Germinal center (tissue), 1 donor: ENCODE data around the gene RBPJL.
A peak's percentile ranks its signal among the peaks of the same experiment; 100 is the strongest.

Source experiments
- DNase-seq: peaks from one replicate; pipeline ENCODE4 v3.0.0; 2012; ENCODE audit warnings: mixed read lengths, low spot score

RBPJL gene

GRCh38 chr20:45306431-45306982 lies at the start of gene RBPJL:
Gene RBPJL, plus strand, starts transcription at chr20:45306840. Its CDS starts 83 bp downstream, at chr20:45306923.
- peak; percentile 49 for DNase-seq

- no peak for DNase-seq
These were observed 49.5 kb upstream of the RBPJL start for GRCh38 chr20:45257161-45257560.

- no peak for DNase-seq
These were observed 48.9 kb upstream of the RBPJL start for GRCh38 chr20:45257711-45258110.

DNA sequence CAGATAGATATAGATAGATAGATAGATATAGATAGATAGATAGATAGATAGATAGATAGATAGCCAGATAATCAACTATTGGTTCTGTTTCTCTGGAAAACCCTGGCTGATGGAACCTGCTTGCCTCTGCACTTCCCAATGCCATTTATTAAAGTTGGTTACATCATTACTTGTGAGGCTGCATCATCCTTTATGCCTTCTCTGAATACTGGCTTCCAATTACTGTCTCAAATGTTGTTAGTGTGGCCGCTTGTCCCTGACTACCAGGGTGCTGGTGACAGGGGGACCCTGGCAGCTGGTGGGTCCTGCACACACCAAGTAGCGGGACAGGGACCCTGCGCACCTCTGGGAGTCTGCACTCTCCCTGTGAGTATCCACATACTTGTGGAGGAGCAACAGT lies 48.4 kb upstream of the RBPJL start:
- no peak for DNase-seq

- no peak for DNase-seq
These were observed 48.0 kb upstream of the RBPJL start for GRCh38 chr20:45258664-45259063.

DNA sequence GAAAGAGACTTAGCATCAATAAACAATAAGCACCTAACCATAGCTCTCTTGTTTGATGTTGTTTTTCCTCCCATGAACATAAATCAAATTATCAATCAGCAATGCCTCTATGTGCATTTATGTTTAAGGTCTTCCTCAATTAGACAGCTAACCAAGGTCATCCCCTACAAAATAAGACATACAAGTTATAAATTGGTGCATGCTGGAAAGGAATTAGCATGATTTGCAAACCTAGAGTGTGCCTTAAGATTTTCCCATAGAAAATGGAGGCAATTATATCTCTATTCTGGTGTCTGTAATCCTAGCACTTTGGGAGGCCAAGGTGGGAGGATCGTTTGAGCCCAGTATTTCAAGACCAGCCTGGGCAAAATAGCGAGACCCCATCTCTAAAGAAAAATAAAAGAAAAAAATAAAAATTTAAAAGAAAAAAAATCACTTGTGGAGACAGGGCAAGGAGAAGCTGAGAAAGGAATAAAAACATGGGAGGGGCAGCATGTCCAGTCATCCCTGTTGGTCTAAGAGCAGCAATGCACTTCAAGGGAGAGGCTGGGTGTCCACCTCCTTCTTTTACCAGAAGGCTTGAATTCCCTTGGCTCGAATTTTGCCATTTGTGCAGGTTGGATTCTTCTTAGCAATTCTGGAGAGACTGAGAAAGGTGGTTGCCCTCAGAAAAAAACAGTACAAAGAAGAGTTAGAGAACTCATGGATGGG lies 42.9 kb upstream of the RBPJL start:
- DNase-seq = no peak

DNA sequence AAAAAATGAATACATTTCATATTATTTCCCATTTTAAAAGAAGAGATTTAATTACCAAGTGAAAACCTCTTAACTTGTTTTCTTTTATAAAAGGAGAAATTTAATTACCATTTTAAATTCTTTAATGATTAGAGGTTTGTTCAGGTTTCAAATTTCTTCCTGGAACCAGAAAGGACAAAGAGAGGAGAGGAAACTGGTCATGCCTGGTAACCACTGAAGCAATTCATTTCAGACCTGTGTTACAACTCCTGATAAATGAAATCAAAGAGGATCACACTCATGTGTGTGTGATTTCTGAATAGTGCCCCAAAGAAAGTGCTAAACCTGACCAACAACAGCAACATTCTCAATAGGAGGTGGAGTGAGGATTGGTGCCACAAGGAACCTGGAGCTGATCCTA lies 39.7 kb upstream of the RBPJL start:
- DNase-seq = no peak

GRCh38 chr20:45268531-45268930 lies 38.1 kb upstream of the RBPJL start:
- no peak for DNase-seq

- no peak for DNase-seq
These were observed 37.6 kb upstream of the RBPJL start for GRCh38 chr20:45269056-45269455.

DNA sequence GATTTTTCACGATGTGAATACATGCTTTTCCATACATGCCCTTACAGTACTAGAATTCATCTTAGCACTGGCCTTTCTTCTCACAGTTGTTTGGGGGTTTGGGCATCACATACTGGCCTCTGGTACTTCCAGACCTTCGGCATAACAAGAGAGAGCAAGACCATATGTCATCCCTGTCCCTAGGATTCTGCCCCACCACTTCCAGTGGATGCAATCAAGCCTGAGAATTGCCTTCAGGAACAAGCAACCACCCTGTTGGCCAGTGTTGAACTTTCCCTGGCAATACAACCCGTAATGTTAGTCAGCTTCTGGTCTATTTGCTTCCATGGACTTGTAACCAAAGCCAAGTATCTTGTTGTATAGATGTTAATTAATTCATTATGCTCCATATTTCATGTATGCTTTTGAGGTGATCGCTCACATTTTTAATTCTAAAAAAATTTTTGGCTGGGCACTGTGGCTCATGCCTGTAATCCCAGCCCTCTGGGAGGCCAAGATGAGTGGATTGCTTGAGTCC lies 36.8 kb upstream of the RBPJL start:
- DNase-seq = no peak

GRCh38 chr20:45275338-45275737 lies 31.3 kb upstream of the RBPJL start:
- no peak for DNase-seq

GRCh38 chr20:45279992-45280391 lies 26.6 kb upstream of the RBPJL start:
- no peak for DNase-seq

- no peak for DNase-seq
These were observed 23.7 kb upstream of the RBPJL start for GRCh38 chr20:45282700-45283550.

- no peak for DNase-seq
These were observed 23.0 kb upstream of the RBPJL start for GRCh38 chr20:45283551-45284057.

- no peak for DNase-seq
These were observed 18.3 kb upstream of the RBPJL start for GRCh38 chr20:45288376-45288775.

GRCh38 chr20:45288860-45289259 lies 17.8 kb upstream of the RBPJL start:
- DNase-seq = no peak

- DNase-seq = no peak
These were observed 16.5 kb upstream of the RBPJL start for GRCh38 chr20:45289942-45290676.

DNA sequence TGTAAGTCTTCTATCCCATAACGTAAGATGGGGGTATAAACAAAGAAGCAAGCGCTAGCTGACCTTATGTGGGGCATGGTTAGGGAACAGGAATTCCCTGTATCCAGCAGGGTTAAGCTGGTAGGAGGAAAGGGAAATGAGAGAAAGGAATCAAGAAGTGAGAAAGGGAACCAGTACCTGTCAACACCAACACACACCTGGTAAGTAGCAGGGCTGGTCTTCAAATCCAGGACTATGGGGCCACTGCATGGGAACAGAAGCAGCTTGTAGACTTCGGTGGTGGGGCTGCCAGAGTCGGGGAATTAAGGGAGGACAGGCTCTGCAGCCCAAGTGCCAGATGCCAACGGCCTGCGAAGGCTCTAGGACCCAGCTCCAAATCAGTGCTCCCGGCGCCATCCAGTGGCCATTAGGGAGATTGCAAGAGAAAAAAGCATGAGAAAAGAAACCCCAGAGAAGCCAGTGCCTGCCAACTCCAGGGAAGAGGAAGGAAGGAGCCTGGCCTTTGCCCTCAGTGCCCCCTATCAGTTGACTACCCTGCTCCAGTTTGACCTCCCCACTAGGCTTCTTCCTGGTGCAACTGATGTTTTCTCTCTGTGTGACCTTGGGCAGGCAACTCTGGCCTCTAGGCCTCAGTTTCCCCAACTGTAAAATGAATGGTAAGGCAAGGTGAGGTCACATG lies 15.8 kb upstream of the RBPJL start:
- peak; percentile 70 for DNase-seq

- no peak for DNase-seq
These were observed 15.1 kb upstream of the RBPJL start for GRCh38 chr20:45291526-45291925.

DNA sequence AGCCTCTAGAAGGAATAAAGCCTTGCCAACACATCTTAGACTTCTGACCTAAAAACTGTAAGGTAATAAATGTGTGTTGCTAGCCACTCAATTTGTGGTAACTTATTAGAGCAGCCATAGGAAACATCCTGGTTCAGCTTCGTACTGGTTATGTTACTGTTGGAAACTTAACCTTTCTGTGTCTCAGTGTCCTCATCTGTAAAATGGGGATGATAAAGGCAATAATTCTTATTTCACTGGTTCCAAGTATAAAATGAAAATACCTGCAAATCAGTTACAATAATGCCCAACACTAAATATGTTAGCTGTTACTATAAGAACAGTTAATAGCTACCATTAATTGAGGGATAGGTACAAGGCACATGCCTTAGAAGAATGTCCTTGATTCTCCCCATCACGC lies 14.3 kb upstream of the RBPJL start:
- DNase-seq = no peak
